Thyroid gland (tissue), 4 donors: Measurements from ENCODE around the gene CCDC86.

Source experiments
- POLR2A ChIP-seq, 2 donors: fragments of 450-650 bp; IDR thresholded peaks; one replicate each; pipeline ENCODE4 v1.6.1; 2017; ENCODE audit warnings: antibody characterized with exemption in 2 of 2, mild to moderate bottlenecking in 2 of 2, moderate library complexity in 1 of 2
- TF ChIP-seq, protein P1 (sequence below), 6 experiments: fragments of 200-600 bp in 3 of 6; fragments of 450-650 bp in 3 of 6; sonication (generic) in 3 of 6; IDR thresholded peaks; one replicate each; pipeline ENCODE4 v1.5.1; 2016 to 2019; ENCODE audit warnings: antibody characterized with exemption in 6 of 6, mild to moderate bottlenecking in 2 of 6, inconsistent platforms in 1 of 6, moderate library complexity in 1 of 6

DNA sequence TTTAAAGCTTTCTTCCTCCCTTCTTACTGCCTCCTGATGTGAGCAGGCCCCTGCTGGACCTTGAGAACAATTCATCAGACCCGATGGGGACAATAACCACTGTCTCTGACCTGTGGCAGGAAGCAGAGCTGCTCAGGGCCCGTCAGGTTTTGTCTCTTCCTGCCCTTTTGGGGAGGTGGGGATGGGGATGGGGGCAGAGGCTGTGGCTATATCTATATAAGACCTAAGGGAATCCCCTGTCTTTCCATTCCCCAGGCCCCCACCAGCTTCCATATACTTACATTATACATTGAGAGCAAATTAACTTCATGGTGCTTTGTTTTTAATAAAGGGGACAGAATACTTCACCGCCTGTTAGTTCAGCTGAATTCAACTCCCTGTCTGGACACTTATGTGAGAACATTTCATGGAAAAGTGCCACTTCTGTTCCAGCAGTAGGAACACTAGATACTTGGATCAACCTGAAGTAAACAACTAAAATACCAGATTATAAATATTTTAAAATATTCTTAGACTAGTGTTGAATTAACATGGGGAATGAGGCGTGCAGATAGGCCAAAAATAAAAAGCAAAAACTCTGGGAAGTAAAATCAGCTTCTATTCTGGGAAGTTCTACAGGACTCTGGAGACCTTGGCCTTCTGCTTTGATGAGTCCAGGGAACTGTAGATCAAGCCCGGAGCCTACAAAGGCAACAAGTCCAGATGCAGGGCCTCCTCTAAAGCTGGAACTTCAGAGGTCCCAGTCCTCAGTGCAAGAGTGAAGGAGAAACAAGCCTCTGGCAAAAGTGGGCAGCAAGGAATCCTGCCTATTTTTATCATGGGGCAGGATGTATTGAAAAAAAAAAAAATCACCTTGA, 36.6 kb downstream of the CCDC86 start:
- TF ChIP-seq, protein P1, sequence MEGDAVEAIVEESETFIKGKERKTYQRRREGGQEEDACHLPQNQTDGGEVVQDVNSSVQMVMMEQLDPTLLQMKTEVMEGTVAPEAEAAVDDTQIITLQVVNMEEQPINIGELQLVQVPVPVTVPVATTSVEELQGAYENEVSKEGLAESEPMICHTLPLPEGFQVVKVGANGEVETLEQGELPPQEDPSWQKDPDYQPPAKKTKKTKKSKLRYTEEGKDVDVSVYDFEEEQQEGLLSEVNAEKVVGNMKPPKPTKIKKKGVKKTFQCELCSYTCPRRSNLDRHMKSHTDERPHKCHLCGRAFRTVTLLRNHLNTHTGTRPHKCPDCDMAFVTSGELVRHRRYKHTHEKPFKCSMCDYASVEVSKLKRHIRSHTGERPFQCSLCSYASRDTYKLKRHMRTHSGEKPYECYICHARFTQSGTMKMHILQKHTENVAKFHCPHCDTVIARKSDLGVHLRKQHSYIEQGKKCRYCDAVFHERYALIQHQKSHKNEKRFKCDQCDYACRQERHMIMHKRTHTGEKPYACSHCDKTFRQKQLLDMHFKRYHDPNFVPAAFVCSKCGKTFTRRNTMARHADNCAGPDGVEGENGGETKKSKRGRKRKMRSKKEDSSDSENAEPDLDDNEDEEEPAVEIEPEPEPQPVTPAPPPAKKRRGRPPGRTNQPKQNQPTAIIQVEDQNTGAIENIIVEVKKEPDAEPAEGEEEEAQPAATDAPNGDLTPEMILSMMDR (IDR thresholded peaks at IDR 0.05) = no peak
- no peak for TF ChIP-seq POLR2A (IDR thresholded peaks at IDR 0.05)
